ENCODE data around the gene COL24A1.
"Not testable (repeated sequence)": the region's sequence is repeated elsewhere in the genome, so short reads cannot be mapped to it uniquely, and the experiment has no call there.

The COL24A1 gene

GRCh38 chr1:86152887-86153286 is 3.7 kb downstream of the COL24A1 start:
- DNase-seq: no peak

GRCh38 chr1:86151427-86151826 is 5.1 kb downstream of the COL24A1 start:
- no peak for DNase-seq

- no peak for DNase-seq
Measured at GRCh38 chr1:86150553-86151055, 6.0 kb downstream of the COL24A1 start.

DNA sequence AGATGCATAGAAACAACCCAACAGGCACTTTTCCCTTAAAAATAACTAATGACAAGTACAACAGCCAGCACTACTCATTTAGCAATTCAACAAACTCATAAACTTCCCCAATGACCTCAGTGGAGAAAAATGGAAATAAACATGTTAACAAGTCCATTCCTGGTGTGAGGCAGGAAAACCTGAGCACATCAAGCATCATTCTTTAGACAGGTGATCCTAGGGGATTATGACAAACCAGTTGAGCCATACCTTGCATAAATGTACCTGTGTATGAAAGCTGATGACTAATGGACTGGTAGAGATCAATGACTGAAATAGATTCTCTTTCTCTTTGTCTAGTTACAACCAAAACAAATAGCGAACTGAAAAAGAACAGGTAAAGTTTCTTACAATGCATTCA is 7.0 kb downstream of the COL24A1 start:
- no peak for DNase-seq

DNA sequence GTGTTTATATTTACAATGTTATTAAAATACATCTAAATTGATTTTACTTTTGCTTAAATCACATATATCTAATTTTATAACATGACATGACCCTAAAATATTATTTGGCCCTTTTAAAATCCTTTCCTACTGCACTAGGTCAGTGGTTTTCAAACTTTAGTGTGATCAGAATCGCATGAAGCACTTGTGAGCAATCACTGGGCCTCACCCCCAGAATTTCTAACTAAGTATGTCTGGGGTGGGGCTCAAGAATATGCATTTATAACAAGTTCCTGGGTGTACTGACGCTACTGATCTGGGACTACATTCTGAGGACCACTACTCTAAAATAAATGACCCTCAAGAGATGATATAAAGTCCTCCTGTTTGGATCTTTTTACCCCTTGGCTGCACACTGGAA is 8.8 kb downstream of the COL24A1 start:
- DNase-seq: no peak

DNA sequence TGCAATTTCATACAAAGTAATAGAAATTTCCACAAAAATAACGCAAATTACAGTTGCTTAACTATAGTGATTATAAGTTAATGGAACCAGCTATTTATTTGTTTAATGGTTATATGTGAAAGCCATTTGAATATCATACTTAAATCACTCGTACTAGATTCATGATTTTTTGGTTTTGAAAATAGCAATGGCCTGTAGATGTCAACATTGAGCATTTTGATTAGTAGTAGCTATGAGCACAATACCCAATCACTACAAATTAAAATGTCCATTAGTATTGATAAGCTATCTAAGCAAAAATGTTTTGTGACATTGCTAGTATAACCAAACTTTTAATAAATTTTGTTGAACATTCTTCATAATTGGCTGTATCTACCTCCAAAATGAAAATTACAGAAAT is 10.0 kb downstream of the COL24A1 start:
- peak; percentile 4 for DNase-seq

GRCh38 chr1:86140281-86140880 is 16.2 kb downstream of the COL24A1 start:
- no peak for DNase-seq

- no peak for DNase-seq
Measured at GRCh38 chr1:86138746-86139145, 17.8 kb downstream of the COL24A1 start.

- DNase-seq: no peak
Measured at GRCh38 chr1:86137436-86137835, 19.1 kb downstream of the COL24A1 start.

DNA sequence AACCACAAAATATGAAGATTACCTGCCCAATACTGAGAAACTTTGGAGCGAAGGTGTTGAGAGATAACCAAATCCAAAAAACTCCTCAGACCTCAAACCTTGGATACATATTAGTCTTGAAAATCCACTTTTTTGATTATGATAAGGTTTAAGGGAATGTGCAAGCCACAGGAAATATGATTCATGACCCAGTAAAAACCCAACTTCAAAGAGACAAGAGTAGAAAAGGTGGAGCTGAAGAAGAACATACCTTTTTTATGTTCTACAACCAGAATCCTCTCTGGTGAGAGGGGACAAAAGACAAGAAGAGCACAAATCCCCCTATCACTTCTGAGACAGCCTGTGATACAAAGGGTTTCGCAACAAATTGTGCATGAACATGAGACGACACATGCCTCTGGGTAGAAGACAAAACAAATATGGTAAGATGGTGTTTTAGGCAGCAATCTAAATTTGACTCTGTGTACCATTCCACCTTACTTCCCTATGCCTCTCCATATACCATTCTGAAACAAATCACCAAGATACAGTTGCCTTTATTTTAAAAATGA is 37.3 kb downstream of the COL24A1 start:
- DNase-seq: no peak

DNA sequence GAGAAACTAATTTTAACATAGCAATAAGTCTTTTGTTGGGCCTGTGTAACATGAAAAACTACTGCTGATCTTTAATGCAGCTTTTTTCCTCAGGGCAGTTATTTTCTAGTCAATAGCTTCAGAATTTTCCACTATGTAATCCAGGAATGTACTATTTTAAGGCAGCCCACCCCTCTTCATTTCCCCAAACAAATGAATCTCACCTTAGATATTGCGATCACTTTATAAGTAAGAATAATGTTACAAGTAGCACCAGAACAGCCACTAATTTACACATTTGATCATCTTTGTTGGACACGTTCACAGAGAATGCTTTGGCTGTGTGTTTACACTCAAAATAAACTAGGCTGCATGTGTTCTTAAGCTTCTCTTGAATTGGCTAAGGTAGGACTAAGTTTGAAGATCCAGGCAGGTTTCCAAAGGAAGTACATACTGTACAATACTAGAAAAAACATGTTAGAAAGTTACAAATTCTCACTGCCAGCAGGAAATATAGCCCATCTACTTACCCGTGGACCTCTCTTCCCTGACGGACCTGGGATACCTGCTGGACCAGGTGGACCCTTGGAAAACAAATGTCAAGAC is 41.7 kb downstream of the COL24A1 start:
- no peak for DNase-seq

- DNase-seq: no peak
Measured at GRCh38 chr1:86114236-86114635, 42.3 kb downstream of the COL24A1 start.

DNA sequence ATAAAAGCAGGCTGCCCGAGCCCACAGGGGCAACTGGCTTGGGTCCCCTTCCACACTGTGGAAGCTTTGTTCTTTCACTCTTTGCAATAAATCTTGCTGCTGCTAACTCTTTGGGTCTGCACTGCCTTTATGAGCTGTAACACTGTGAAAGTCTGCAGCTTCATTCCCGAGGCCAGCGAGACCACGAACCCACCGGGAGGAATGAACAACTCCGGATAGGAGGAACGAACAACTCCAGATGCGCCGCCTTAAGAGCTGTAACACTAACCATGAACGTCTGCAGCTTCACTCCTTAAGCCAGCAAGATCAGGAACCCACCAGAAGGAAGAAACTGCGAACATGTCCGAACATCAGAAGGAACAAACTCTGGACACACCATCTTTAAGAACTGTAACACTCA is 45.0 kb downstream of the COL24A1 start:
- DNase-seq: not testable (repeated sequence)

DNA sequence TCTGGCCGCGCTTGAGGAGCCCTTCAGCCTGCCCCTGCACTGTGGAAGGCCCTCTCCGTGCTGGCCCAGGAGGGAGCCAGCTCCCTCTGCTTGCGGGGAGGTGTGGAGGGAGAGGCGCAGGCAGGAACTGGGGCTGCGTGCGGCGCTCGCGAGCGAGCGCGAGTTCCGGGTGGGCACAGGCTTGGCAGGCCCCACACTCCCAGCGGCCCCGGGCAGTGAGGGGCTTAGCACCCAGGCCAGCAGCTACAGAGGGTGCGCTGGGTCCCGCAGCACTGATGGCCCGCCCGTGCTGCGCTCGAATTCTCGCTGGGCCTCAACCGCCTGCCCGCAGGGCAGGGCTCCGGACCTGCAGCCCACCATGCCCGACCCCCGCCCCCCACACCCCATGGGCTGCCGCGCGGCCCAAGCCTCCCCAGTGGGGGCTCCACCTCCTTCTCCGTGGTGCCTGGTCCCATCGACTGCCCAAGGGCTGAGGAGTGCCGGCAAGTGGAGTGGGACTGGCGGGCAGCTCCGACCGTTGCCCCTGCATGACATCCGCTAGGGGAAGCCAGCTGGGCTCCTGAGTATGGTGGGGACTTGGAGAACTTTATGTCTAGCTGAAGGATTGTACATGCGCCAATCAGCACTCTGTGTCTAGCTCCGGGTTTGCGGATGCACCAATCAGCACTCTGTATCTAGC is 46.0 kb downstream of the COL24A1 start:
- no peak for DNase-seq

DNA sequence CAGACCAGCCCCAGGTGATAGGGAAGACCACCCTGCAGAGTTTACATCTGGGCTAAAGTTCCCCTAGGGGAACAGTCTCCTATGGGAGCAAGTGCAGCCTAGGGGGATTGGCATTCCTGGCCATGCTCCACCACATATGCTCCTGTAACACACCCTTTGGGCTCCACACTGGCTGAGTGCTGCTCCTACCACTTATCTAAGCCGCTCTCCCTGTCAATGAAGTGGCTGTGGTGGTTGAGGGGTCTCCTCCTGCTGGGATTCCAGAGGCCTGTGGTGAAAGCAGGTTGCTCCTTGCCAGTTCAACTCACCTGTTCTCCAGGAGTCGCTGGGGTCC is 51.1 kb downstream of the COL24A1 start:
- DNase-seq: no peak

- peak; percentile 42 for DNase-seq
Measured at GRCh38 chr1:86104606-86105532, 51.7 kb downstream of the COL24A1 start.

DNA sequence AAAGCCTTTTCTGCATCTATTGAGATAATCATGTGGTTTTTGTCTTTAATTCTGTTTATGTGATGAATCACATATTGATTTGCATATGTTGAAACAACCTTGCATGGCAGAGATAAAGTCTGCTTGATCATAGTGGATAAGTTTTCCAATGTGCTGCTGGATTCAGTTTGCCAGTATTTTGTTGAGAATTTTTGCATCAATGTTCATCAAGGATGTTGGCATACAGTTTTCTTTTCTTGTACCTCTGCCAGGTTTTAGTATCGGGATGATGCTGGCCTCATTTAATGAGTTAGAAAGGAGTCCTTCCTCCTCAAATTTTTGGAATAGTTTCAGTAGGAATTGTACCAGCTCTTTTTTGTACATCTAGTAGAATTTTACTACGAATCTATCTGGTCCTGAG is 55.0 kb downstream of the COL24A1 start:
- no peak for DNase-seq

DNA sequence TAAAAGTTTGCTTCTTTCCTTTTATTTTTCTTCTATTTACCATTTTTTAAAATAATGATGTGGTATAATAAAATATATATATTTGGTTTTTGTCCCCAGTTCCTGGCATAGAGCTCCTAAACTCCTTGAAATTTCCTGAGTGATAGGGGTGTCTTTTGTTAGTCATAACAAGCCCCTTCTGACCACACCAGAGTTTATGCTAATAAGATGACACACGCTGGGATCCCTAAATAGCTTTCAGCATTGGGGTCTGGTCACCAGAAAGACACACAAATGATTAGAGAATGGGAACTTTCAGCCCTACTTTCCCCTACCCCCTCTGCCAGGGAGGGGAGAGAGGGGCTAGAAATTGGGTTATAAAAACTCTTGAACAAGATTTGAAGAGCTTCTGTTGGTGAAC is 56.2 kb downstream of the COL24A1 start:
- no peak for DNase-seq

- no peak for DNase-seq
Measured at GRCh38 chr1:86089765-86090164, 66.8 kb downstream of the COL24A1 start.

DNA sequence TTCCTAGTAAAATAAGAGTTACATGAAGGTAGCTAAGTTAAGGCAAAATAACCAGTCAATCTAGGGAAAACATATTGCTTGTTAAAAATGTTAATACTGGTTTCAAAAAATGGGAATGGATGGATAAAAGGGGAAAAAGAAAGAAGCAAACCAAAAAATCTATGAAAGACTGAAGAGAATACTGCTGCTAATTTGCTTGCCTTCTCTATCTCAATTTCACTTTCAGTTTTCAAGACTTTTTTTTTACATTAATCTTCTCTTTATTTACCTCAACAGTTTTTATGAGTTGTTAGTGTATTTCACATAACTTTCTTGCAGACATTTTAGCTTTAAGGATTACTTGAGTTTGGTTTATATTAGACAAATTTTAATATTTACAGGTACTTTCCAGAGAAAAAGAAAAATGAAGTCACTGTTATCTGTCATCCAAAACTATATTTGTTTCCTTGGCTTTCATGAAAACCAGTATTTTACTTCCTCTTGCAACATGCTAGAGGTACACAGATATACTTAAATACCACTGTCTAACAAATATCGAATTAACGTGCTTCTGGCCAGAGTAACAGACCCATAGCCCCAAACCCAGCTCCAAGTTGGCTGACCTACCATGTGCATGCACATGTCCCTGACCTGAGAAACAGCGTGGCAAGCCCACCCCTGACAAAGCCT is 70.7 kb downstream of the COL24A1 start:
- no peak for DNase-seq

DNA sequence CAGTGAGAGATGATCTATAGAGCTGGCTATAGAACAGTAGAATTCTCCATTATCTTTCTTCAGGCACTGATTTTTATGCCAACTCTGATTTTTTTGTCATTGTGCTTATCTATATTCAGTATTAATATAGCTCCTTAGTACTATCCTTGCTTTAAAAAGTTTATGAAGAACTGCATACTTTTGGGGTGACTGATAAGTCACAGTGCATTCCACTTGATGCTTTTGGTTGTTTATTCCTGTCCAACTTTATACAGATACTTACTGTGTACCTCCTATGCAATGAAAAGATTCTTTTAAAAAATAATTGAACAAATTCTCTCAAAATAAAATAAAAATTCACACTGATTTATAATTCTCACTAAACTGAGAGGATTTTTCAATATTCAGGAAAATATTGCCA is 71.6 kb downstream of the COL24A1 start:
- no peak for DNase-seq

GRCh38 chr1:86082183-86082582 is 74.4 kb downstream of the COL24A1 start:
- DNase-seq: peak; percentile 24

- DNase-seq: not testable (repeated sequence)
Measured at GRCh38 chr1:86072474-86072873, 84.1 kb downstream of the COL24A1 start.

All from NCI-H69 (cell line).